Transverse colon (tissue), 4 donors: ENCODE measurements around the gene GNAO1. TPM values are rescaled to one million over a fixed set of nuclear protein-coding genes. Genes with fewer than 3 reads are reported as not detected.
A peak's percentile ranks its signal among the peaks of the same experiment; 100 is the strongest.

Source experiments
- DNase-seq: peaks from one replicate; pipeline ENCODE4 v3.0.0-alpha.2; 2019
- H3K27ac ChIP-seq, 4 donors: fragments of 200-600 bp; sonication (generic); 2 replicates each; pipeline ENCODE4 v1.5.1; 2016 to 2018; ENCODE audit warnings: inconsistent platforms in 4 of 4
- H3K27me3 ChIP-seq: fragments of 200-600 bp; sonication (generic); 2 replicates; pipeline ENCODE4 v1.5.1; 2017; ENCODE audit warnings: inconsistent platforms
- H3K36me3 ChIP-seq, 4 donors: fragments of 200-600 bp; sonication (generic); 2 replicates each; pipeline ENCODE4 v1.5.1; 2017 to 2019; ENCODE audit warnings: inconsistent platforms in 4 of 4
- H3K4me1 ChIP-seq, 4 donors: fragments of 200-600 bp; sonication (generic); 2 replicates each; pipeline ENCODE4 v1.5.1; 2017 to 2020; ENCODE audit warnings: inconsistent platforms in 4 of 4
- H3K4me3 ChIP-seq, 4 donors: fragments of 200-600 bp; sonication (generic); 1 replicate in 1 of 4; 2 replicates in 3 of 4; pipeline versions ENCODE4 v1.5.1 to v1.6.1; 2017 to 2019; ENCODE audit warnings: inconsistent platforms in 4 of 4
- H3K9me3 ChIP-seq, 2 donors: fragments of 200-600 bp; sonication (generic); 2 replicates each; pipeline ENCODE4 v1.5.1; 2017 to 2019; ENCODE audit warnings: inconsistent platforms in 2 of 2
- CTCF ChIP-seq, 5 experiments: fragments of 200-600 bp in 3 of 5; fragments of 450-650 bp in 2 of 5; sonication (generic) in 3 of 5; IDR thresholded peaks; 1 replicate in 2 of 5; 2 replicates in 3 of 5; pipeline ENCODE4 v1.5.1; 2016 to 2017; ENCODE audit warnings: antibody characterized with exemption in 5 of 5, inconsistent platforms in 3 of 5, mild to moderate bottlenecking in 2 of 5, moderate library complexity in 1 of 5
- EP300 ChIP-seq: sonication (generic); formaldehyde crosslinking; IDR thresholded peaks from one replicate; pipeline ENCODE4 v1.6.1; 2017; ENCODE audit warnings: antibody characterized with exemption, low read depth
- POLR2A ChIP-seq: fragments of 450-650 bp; IDR thresholded peaks from one replicate; pipeline ENCODE4 v1.6.1; 2016; ENCODE audit warnings: antibody characterized with exemption, mild to moderate bottlenecking, moderate library complexity
- POLR2AphosphoS5 ChIP-seq, 3 donors: sonication (generic); formaldehyde crosslinking; IDR thresholded peaks; one replicate each; pipeline ENCODE4 v1.6.1; 2016; ENCODE audit warnings: antibody characterized with exemption in 3 of 3
- WGBS, 2 donors: methylation state at CpG; one replicate each; pipeline ENCODE4 v1.1.5; 2018; ENCODE audit warnings: low coverage in 1 of 2; 5-methylcytosine and 5-hydroxymethylcytosine counted together
- in situ Hi-C, 4 donors: fragments of 200-750 bp; cut with MboI; loops; one replicate each; pipeline versions ENCODE4 v1.15.0 to v1.15.1; 2017; ENCODE audit warnings: low sequenced_read_pairs in 3 of 4, low pct_ligation_motif_present in 1 of 4, low pct_unique_long_range_greater_than_20kb in 1 of 4
- intact Hi-C: fragments of 100-400 bp; cut with DNase I; formaldehyde crosslinking; loops from one replicate; pipeline ENCODE4 v1.15.1; 2023; ENCODE audit warnings: low total_unique reads
- total RNA-seq, 4 donors: library from RNA; depleted of rRNA; stranded (reverse); fragments of >200 nt; gene quantifications; one replicate each; pipeline ENCODE4 v1.1.0, GENCODE V29; 2016

Gene GNAO1
- total RNA-seq, 4 donors from 2014 or later: 7.3 to 25.4 (median 11.3) TPM

GRCh38 chr16:56265184-56265583, 73.9 kb downstream of the GNAO1 start:
- WGBS, 2 donors: 72 to 94% methylated on average over 3 to 4 of the region's 4 CpGs
- Histone ChIP-seq H3K4me1 (peaks cover 0 to 38% (median 8%) of the 10 kb centered on the region in 4 donors), H3K36me3 (no peaks in the 10 kb centered on the region), H3K9me3 (no peaks in the 10 kb centered on the region), H3K27me3 (no peaks in the 10 kb centered on the region), H3K4me3 (no peak overlapping the region), H3K27ac (peak overlapping the region; percentile 20 to 89 (median 55))
- in situ Hi-C loops (no loop called here), intact Hi-C loops (loop anchor here (5.0 kb wide), 1 partner anchor 73 kb away; the partner anchor contains the start of gene GNAO1)
- no peak for DNase-seq
- no peak for TF ChIP-seq POLR2A
- no peak for TF ChIP-seq EP300
- TF ChIP-seq CTCF (IDR thresholded peaks at IDR 0.05): no peak
- TF ChIP-seq POLR2AphosphoS5 (IDR thresholded peaks at IDR 0.05): no peak

- TF ChIP-seq CTCF (IDR thresholded peaks at IDR 0.05): no peak
- no peak for TF ChIP-seq POLR2AphosphoS5 (IDR thresholded peaks at IDR 0.05)
- no peak for TF ChIP-seq EP300
- no peak for TF ChIP-seq POLR2A
Observed at GRCh38 chr16:56265746-56266145, 74.5 kb downstream of the GNAO1 start.

GRCh38 chr16:56266641-56267607, 75.6 kb downstream of the GNAO1 start:
- no peaks in the 10 kb centered on the region for H3K27me3 ChIP-seq
- intact Hi-C loops (loop anchor here (5.0 kb wide), 1 partner anchor 75 kb away; the partner anchor contains the start of gene GNAO1), in situ Hi-C loops (no loop called here)
- H3K27ac ChIP-seq: peak overlapping the region; percentile 72 to 89 (median 82)
- WGBS, 2 donors: 82% methylated on average over 17 of the region's 17 CpGs; no CpG with 5 or more reads in 1 of the 2 donors
- TF ChIP-seq EP300: no peak
- TF ChIP-seq POLR2AphosphoS5 (IDR thresholded peaks at IDR 0.05): no peak
- no peak for TF ChIP-seq CTCF (IDR thresholded peaks at IDR 0.05)
- no peak for TF ChIP-seq POLR2A
- H3K9me3 ChIP-seq: no peaks in the 10 kb centered on the region
- H3K4me1 ChIP-seq: peaks cover 0 to 31% (median 8%) of the 10 kb centered on the region in 4 donors
- H3K36me3 ChIP-seq: no peaks in the 10 kb centered on the region
- no peak overlapping the region for H3K4me3 ChIP-seq
- DNase-seq: no peak

More at GRCh38 chr16:56265746-56266145, 74.5 kb downstream of the GNAO1 start:
- WGBS, 2 donors: 83 to 90% methylated on average over 1 to 3 of the region's 3 CpGs
- Histone ChIP-seq H3K27ac (peak overlapping the region; percentile 20 to 89 (median 55)), H3K36me3 (no peaks in the 10 kb centered on the region), H3K4me1 (peaks cover 0 to 40% (median 8%) of the 10 kb centered on the region in 4 donors), H3K9me3 (no peaks in the 10 kb centered on the region), H3K4me3 (no peak overlapping the region), H3K27me3 (no peaks in the 10 kb centered on the region)
- in situ Hi-C loops (no loop called here), intact Hi-C loops (loop anchor here (5.0 kb wide), 1 partner anchor 73 kb away; the partner anchor contains the start of gene GNAO1)
- DNase-seq: no peak

- no peak for DNase-seq
- no peaks in the 10 kb centered on the region for H3K9me3 ChIP-seq
- no peaks in the 10 kb centered on the region for H3K27me3 ChIP-seq
- in situ Hi-C loops (no loop called here), intact Hi-C loops (loop anchor here (5.0 kb wide), 1 partner anchor 76 kb away; the partner anchor contains the start of gene GNAO1)
- TF ChIP-seq EP300 (no peak), POLR2A (no peak), POLR2AphosphoS5 (IDR thresholded peaks at IDR 0.05) (no peak), CTCF (IDR thresholded peaks at IDR 0.05) (no peak)
- WGBS, 2 donors: 60 to 70% methylated on average over 2 of the region's 2 CpGs
- H3K27ac ChIP-seq: peak overlapping the region; percentile 72 to 89 (median 82)
- no peaks in the 10 kb centered on the region for H3K36me3 ChIP-seq
- H3K4me1 ChIP-seq: peaks cover 0 to 22% (median 6%) of the 10 kb centered on the region in 4 donors
- no peak overlapping the region for H3K4me3 ChIP-seq
Observed at GRCh38 chr16:56267888-56268287, 76.6 kb downstream of the GNAO1 start.
